Lung microvascular endothelial cell (primary cell): ENCODE data around the gene ADAP1. TPM values are rescaled to one million over a fixed set of nuclear protein-coding genes. Genes with fewer than 3 reads are reported as not detected.

Experiments
- DNase-seq, 2 donors: peaks; one replicate each; pipeline versions ENCODE4 v3.0.0 to v3.0.0-alpha.2; 2010; ENCODE audit warnings: low read depth in 2 of 2
- total RNA-seq: library from RNA; depleted of rRNA; stranded (reverse); fragments of >200 nt; gene quantifications from 2 replicates; pipeline ENCODE4 v1.2.1, GENCODE V29; 2014

ADAP1 gene
- total RNA-seq, 1 donor from 2014 or later: 3.2 TPM

GRCh38 chr7:923108-924041, 31.1 kb downstream of the ADAP1 start:
- peak in 1 of 2 donors; percentile 14 for DNase-seq

GRCh38 chr7:922334-923107, 32.0 kb downstream of the ADAP1 start:
- no peak for DNase-seq

- DNase-seq: no peak
Measured at GRCh38 chr7:921581-922333, 32.7 kb downstream of the ADAP1 start.

- DNase-seq: no peak
Measured at GRCh38 chr7:921071-921461, 33.4 kb downstream of the ADAP1 start.

- no peak for DNase-seq
Measured at GRCh38 chr7:920351-921070, 34.0 kb downstream of the ADAP1 start.

- no peak for DNase-seq
Measured at GRCh38 chr7:919924-920341, 34.5 kb downstream of the ADAP1 start.

- DNase-seq: no peak
Measured at GRCh38 chr7:919114-919442, 35.4 kb downstream of the ADAP1 start.

GRCh38 chr7:918441-919113, 35.9 kb downstream of the ADAP1 start:
- DNase-seq: no peak

- no peak for DNase-seq
Measured at GRCh38 chr7:918118-918425, 36.4 kb downstream of the ADAP1 start.

GRCh38 chr7:917255-918117, 37.0 kb downstream of the ADAP1 start:
- DNase-seq: no peak

- DNase-seq: no peak
Measured at GRCh38 chr7:916291-916941, 38.1 kb downstream of the ADAP1 start.

- no peak for DNase-seq
Measured at GRCh38 chr7:915291-916218, 38.9 kb downstream of the ADAP1 start.

- no peak for DNase-seq
Measured at GRCh38 chr7:914521-915194, 39.8 kb downstream of the ADAP1 start.

GRCh38 chr7:913736-914520, 40.6 kb downstream of the ADAP1 start:
- no peak for DNase-seq

GRCh38 chr7:911791-912480, 42.5 kb downstream of the ADAP1 start:
- no peak for DNase-seq

- DNase-seq: no peak
Measured at GRCh38 chr7:910931-911431, 43.5 kb downstream of the ADAP1 start.
